H9 (cell line): ENCODE data around the gene SAFB. TPM values are rescaled to one million over a fixed set of nuclear protein-coding genes. Genes with fewer than 3 reads are reported as not detected.

Experiments
- DNase-seq: peaks from one replicate; pipeline ENCODE4 v3.0.0-alpha.2; 2017
- H2AFZ ChIP-seq: one replicate; pipeline ENCODE4 v1.6.1; 2013; ENCODE audit warnings: mild to moderate bottlenecking, low read length, control low read depth, moderate library complexity
- H2AK5ac ChIP-seq: 2 replicates; pipeline ENCODE4 v1.6.1; 2013; ENCODE audit warnings: low read length, control low read depth, mixed read lengths; ENCODE audit not compliant: insufficient read length
- H2BK120ac ChIP-seq: one replicate; pipeline ENCODE4 v1.6.1; 2013; ENCODE audit warnings: low read depth, mild to moderate bottlenecking, low read length, control low read depth, inconsistent platforms; ENCODE audit not compliant: poor library complexity, severe bottlenecking
- H2BK12ac ChIP-seq: 2 replicates; pipeline ENCODE4 v1.6.1; 2013; ENCODE audit warnings: low read length, control low read depth, mixed read lengths, low read depth; ENCODE audit not compliant: insufficient read length
- H2BK15ac ChIP-seq: 2 replicates; pipeline ENCODE4 v1.6.1; 2013; ENCODE audit warnings: low read depth, low read length, control low read depth
- H2BK20ac ChIP-seq: one replicate; pipeline ENCODE4 v1.6.1; 2013; ENCODE audit warnings: low read depth, mild to moderate bottlenecking, low read length, control low read depth, inconsistent platforms; ENCODE audit not compliant: poor library complexity, severe bottlenecking
- H2BK5ac ChIP-seq: 2 replicates; pipeline ENCODE4 v1.6.1; 2013; ENCODE audit warnings: low read length, control low read depth, mixed read lengths; ENCODE audit not compliant: insufficient read length
- H3K14ac ChIP-seq: 2 replicates; pipeline ENCODE4 v1.6.1; 2013; ENCODE audit warnings: low read length, control low read depth; ENCODE audit not compliant: insufficient read depth
- H3K18ac ChIP-seq: 2 replicates; pipeline ENCODE4 v1.6.1; 2013; ENCODE audit warnings: low read depth, mild to moderate bottlenecking, mixed read lengths, low read length, control low read depth; ENCODE audit not compliant: insufficient read length
- H3K23ac ChIP-seq: 2 replicates; pipeline ENCODE4 v1.6.1; 2013; ENCODE audit warnings: low read length, control low read depth, mixed read lengths, low read depth; ENCODE audit not compliant: insufficient read length
- H3K23me2 ChIP-seq: 2 replicates; pipeline ENCODE4 v1.6.1; 2013; ENCODE audit warnings: low read depth, mild to moderate bottlenecking, mixed read lengths, low read length, control low read depth; ENCODE audit not compliant: insufficient read length, poor library complexity, severe bottlenecking
- H3K27ac ChIP-seq: 2 replicates; pipeline ENCODE4 v1.5.1; 2013; ENCODE audit warnings: low read length, control low read depth, mixed read lengths, low read depth; ENCODE audit not compliant: insufficient read length
- H3K27me3 ChIP-seq: 2 replicates; pipeline ENCODE4 v1.6.1; 2013; ENCODE audit warnings: low read length, control low read depth, inconsistent platforms; ENCODE audit not compliant: insufficient read depth
- H3K4ac ChIP-seq: 2 replicates; pipeline ENCODE4 v1.6.1; 2013; ENCODE audit warnings: low read depth, mild to moderate bottlenecking, control low read depth, inconsistent platforms, low read length, moderate library complexity
- H3K4me1 ChIP-seq: 2 replicates; pipeline ENCODE4 v1.6.1; 2013; ENCODE audit warnings: low read length, control low read depth, inconsistent platforms; ENCODE audit not compliant: insufficient read depth
- H3K4me2 ChIP-seq: 2 replicates; pipeline ENCODE4 v1.6.1; 2013; ENCODE audit warnings: low read length, control low read depth, mixed read lengths; ENCODE audit not compliant: insufficient read length, insufficient read depth
- H3K56ac ChIP-seq: 2 replicates; pipeline ENCODE4 v1.6.1; 2013; ENCODE audit warnings: low read depth, mild to moderate bottlenecking, mixed read lengths, low read length, control low read depth; ENCODE audit not compliant: insufficient read length
- H3K79me1 ChIP-seq: 2 replicates; pipeline ENCODE4 v1.6.1; 2013; ENCODE audit warnings: low read depth, mild to moderate bottlenecking, moderate library complexity, low read length, control low read depth, inconsistent platforms; ENCODE audit not compliant: insufficient read depth, poor library complexity, severe bottlenecking
- H3K79me2 ChIP-seq: 2 replicates; pipeline ENCODE4 v1.6.1; 2013; ENCODE audit warnings: low read length, control low read depth, inconsistent platforms; ENCODE audit not compliant: insufficient read depth
- H3K9ac ChIP-seq: 2 replicates; pipeline ENCODE4 v1.6.1; 2013; ENCODE audit warnings: low read length, control low read depth, mixed read lengths; ENCODE audit not compliant: insufficient read length; ENCODE audit errors: extremely low read depth
- H3K9me3 ChIP-seq: one replicate; pipeline ENCODE4 v1.6.1; 2013; ENCODE audit warnings: low read depth, low read length, inconsistent platforms; ENCODE audit not compliant: control insufficient read depth
- H3T11ph ChIP-seq: one replicate; pipeline ENCODE4 v1.6.1; 2013; ENCODE audit warnings: mild to moderate bottlenecking, low read length, control low read depth, inconsistent platforms
- H4K20me1 ChIP-seq: one replicate; pipeline ENCODE4 v1.6.1; 2013; ENCODE audit not compliant: control insufficient read depth, insufficient read length, insufficient read depth
- H4K5ac ChIP-seq: 2 replicates; pipeline ENCODE4 v1.6.1; 2013; ENCODE audit warnings: low read depth, mild to moderate bottlenecking, mixed read lengths, low read length, control low read depth; ENCODE audit not compliant: insufficient read length
- H4K8ac ChIP-seq: replicated peaks from 2 replicates; pipeline ENCODE4 v1.6.1; 2013; ENCODE audit warnings: low read length, control low read depth, mixed read lengths, low read depth; ENCODE audit not compliant: insufficient read length
- H4K91ac ChIP-seq: 2 replicates; pipeline ENCODE4 v1.6.1; 2013; ENCODE audit warnings: low read depth, mild to moderate bottlenecking, moderate library complexity, mixed read lengths, low read length, control low read depth; ENCODE audit not compliant: insufficient read length
- H3K27ac Mint-ChIP-seq, 3 experiments: 2 replicates in 2 of 3; 3 replicates in 1 of 3; pipeline ENCODE4 v1.8.0; 2020 to 2021; ENCODE audit warnings: mixed read lengths in 3 of 3, mild to moderate bottlenecking in 1 of 3, moderate library complexity in 1 of 3
- H3K27me3 Mint-ChIP-seq: 2 replicates; pipeline ENCODE4 v1.8.0; 2021; ENCODE audit warnings: low read depth, mild to moderate bottlenecking, moderate library complexity, mixed read lengths
- H3K36me3 Mint-ChIP-seq, 3 experiments: 2 replicates in 2 of 3; 3 replicates in 1 of 3; pipeline ENCODE4 v1.8.0; 2020 to 2021; ENCODE audit warnings: low read depth in 3 of 3, mixed read lengths in 3 of 3; ENCODE audit not compliant: insufficient read depth in 1 of 3
- H3K4me1 Mint-ChIP-seq, 2 experiments: 2 replicates each; pipeline ENCODE4 v1.8.0; 2020; ENCODE audit warnings: mixed read lengths in 2 of 2
- H3K4me3 Mint-ChIP-seq, 2 experiments: 2 replicates in 1 of 2; 3 replicates in 1 of 2; pipeline ENCODE4 v1.8.0; 2020 to 2021; ENCODE audit warnings: mild to moderate bottlenecking in 2 of 2, mixed read lengths in 2 of 2, moderate library complexity in 1 of 2
- H3K9me3 Mint-ChIP-seq, 2 experiments: 2 replicates in 1 of 2; 3 replicates in 1 of 2; pipeline ENCODE4 v1.8.0; 2020; ENCODE audit warnings: mild to moderate bottlenecking in 2 of 2, mixed read lengths in 2 of 2, moderate library complexity in 1 of 2
- WGBS: extraction: QIAGEN DNeasy Blood & Tissue Kit; methylation state at CpG from one replicate; pipeline ENCODE4 v1.1.7; 2013; ENCODE audit warnings: missing lambda C conversion rate, low lambda C conversion rate, mixed read lengths; ENCODE audit not compliant: insufficient read length; ENCODE audit errors: extremely low coverage; 5-methylcytosine and 5-hydroxymethylcytosine counted together
- total RNA-seq: library from RNA; stranded (reverse); gene quantifications from 2 replicates; pipeline ENCODE4 v1.2.1, GENCODE V29; 2021
- TF ChIP-seq, protein P1 (sequence below): fragments of 200-600 bp; sonication (generic); conservative IDR thresholded peaks from 3 replicates; pipeline ENCODE4 v1.8.0; 2021; ENCODE audit warnings: antibody characterized with exemption, mild to moderate bottlenecking

The SAFB gene
- total RNA-seq, 1 experiment from 2014 or later = 110 TPM

DNA sequence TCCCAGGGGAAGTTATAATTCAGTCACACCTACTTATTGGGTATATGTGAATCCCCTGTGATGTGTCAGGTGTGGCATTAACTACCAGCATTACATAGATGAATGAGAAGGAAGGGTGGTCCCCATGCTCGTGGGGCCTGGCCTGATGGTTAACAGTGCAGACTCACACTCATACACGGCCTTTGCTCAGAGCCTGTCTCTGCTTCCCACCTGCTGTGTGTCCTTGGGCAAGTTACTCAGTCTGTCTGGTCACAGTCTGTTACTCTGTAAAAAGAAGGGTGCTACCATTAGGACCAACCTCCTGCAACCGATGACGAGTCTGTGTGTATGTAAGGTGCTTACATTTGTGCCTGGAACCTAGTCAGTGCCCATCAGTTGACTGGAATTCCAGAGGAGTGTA lies 23.8 kb downstream of the SAFB start:
- Histone ChIP-seq H3K9ac (no peak overlapping the region), H3K4me2 (no peak overlapping the region), H2AK5ac (no peak overlapping the region), H3K23ac (no peak overlapping the region), H3K79me1 (peaks cover 7% of the 10 kb centered on the region), H3K27ac (no peak overlapping the region), H2BK120ac (no peak overlapping the region), H3K27me3 (no peaks in the 10 kb centered on the region), H2BK20ac (no peak overlapping the region), H3K79me2 (peaks cover 6% of the 10 kb centered on the region; the same call in 1 of the 2 replicates), H2AFZ (no peak overlapping the region), H2BK15ac (no peak overlapping the region), H4K8ac (no peak overlapping the region), H3K14ac (no peak overlapping the region), H3K4ac (no peak overlapping the region), H3T11ph (no peak overlapping the region), H4K5ac (no peak overlapping the region), H3K23me2 (no peaks in the 10 kb centered on the region), H4K91ac (no peak overlapping the region), H4K20me1 (no peaks in the 10 kb centered on the region), H3K56ac (no peak overlapping the region), H3K9me3 (no peaks in the 10 kb centered on the region), H2BK5ac (no peak overlapping the region), H3K4me1 (no peaks in the 10 kb centered on the region), H2BK12ac (no peak overlapping the region), H3K18ac (no peak overlapping the region)
- Mint-ChIP-seq H3K27me3 (no peaks in the 10 kb centered on the region), H3K9me3 (no peaks in the 10 kb centered on the region), H3K4me3 (no peak overlapping the region), H3K4me1 (no peaks in the 10 kb centered on the region), H3K27ac (peak overlapping the region in 1 of 3 experiments; percentile 52; a peak in 3 of 7 replicates), H3K36me3 (peaks cover 48 to 92% (median 87%) of the 10 kb centered on the region in 3 experiments; a peak in 6 of 7 replicates)
- DNase-seq = no peak
- TF ChIP-seq, protein P1, sequence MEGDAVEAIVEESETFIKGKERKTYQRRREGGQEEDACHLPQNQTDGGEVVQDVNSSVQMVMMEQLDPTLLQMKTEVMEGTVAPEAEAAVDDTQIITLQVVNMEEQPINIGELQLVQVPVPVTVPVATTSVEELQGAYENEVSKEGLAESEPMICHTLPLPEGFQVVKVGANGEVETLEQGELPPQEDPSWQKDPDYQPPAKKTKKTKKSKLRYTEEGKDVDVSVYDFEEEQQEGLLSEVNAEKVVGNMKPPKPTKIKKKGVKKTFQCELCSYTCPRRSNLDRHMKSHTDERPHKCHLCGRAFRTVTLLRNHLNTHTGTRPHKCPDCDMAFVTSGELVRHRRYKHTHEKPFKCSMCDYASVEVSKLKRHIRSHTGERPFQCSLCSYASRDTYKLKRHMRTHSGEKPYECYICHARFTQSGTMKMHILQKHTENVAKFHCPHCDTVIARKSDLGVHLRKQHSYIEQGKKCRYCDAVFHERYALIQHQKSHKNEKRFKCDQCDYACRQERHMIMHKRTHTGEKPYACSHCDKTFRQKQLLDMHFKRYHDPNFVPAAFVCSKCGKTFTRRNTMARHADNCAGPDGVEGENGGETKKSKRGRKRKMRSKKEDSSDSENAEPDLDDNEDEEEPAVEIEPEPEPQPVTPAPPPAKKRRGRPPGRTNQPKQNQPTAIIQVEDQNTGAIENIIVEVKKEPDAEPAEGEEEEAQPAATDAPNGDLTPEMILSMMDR = no peak
- no CpG with 5 or more reads among the region's 4 CpGs for WGBS
